Measurements from ENCODE around the gene EIPR1. TPM values are rescaled to one million over a fixed set of nuclear protein-coding genes. Genes with fewer than 3 reads are reported as not detected.

Gene EIPR1
- total and polyA plus RNA-seq, 2 of the 4 experiments (the other 2 are of a cell fraction), result 46.5 to 67.4 TPM

GRCh38 chr2:3356799-3357198 lies 20.8 kb downstream of the EIPR1 start:
- Histone ChIP-seq H3K4me2 (ENCODE audit: low read depth, low read length) (peak overlapping the region; percentile 46; the same call in 1 of the 2 replicates), H3K79me1 (ENCODE audit: low read depth in 1 of 2, low read length in 2 of 2) (peaks cover 16 to 28% of the 10 kb centered on the region in 2 experiments), H2AFZ (replicated peaks; ENCODE audit: low read length, poor library complexity) (no peak overlapping the region), H4K20me1 (ENCODE audit: insufficient read depth, low read length) (no peaks in the 10 kb centered on the region), H3K4me3 (ENCODE audit: insufficient read depth, low read depth, low read length) (no peak overlapping the region), H3K9ac (ENCODE audit: low read depth, low read length) (no peak overlapping the region), H3K27me3 (ENCODE audit: control insufficient read depth, insufficient read depth, low read length) (no peaks in the 10 kb centered on the region), H2AK5ac (ENCODE audit: low read depth, low read length) (no peak overlapping the region), H3K36me3 (ENCODE audit: control insufficient read depth, insufficient read depth, low read length) (peaks cover 5% of the 10 kb centered on the region), H2BK120ac (ENCODE audit: low read depth, low read length) (no peak overlapping the region), H3K4ac (ENCODE audit: low read depth, low read length) (no peak overlapping the region), H4K91ac (ENCODE audit: insufficient read depth, low read depth, low read length) (no peak overlapping the region), H2BK5ac (ENCODE audit: low read depth, low read length, poor library complexity, severe bottlenecking) (no peak overlapping the region), H3K14ac (replicated peaks; ENCODE audit: low read depth, low read length) (no peak overlapping the region), H2AK9ac (replicated peaks; ENCODE audit: low read depth, low read length, poor library complexity) (no peak overlapping the region), H3K56ac (ENCODE audit: extremely low read depth, insufficient read depth, low read length) (no peak overlapping the region), H3K4me1 (ENCODE audit: control insufficient read depth, insufficient read depth, low read length) (no peaks in the 10 kb centered on the region), H2BK20ac (ENCODE audit: low read depth, low read length) (no peak overlapping the region), H4K5ac (ENCODE audit: low read depth, low read length) (no peak overlapping the region), H2BK15ac (ENCODE audit: low read depth, low read length) (no peak overlapping the region), H3K27ac (ENCODE audit: insufficient read depth, low read length) (no peak overlapping the region), H3K9me1 (ENCODE audit: insufficient read depth, low read length) (no peaks in the 10 kb centered on the region), H3K23ac (ENCODE audit: low read depth, low read length) (no peak overlapping the region), H3K9me3 (ENCODE audit: control insufficient read depth, insufficient read depth, low read length) (no peaks in the 10 kb centered on the region), H4K8ac (ENCODE audit: low read depth in 2 of 2, low read length in 2 of 2) (no peak overlapping the region), H3K18ac (ENCODE audit: low read depth, low read length) (no peak overlapping the region)
- ChIA-PET CTCF (no interaction called here), POLR2A (ENCODE audit: unreplicated experiment) (no interaction called here)
- dilution Hi-C loops (cut with HindIII; ENCODE audit: low sequenced_read_pairs, unreplicated experiment), result no loop called here
- DNase-seq (no peak), ATAC-seq (ENCODE audit: low read depth) (no peak)
- no CpG with 5 or more reads among the region's 2 CpGs for WGBS, 2 experiments (ENCODE audit: extremely low coverage in 2 of 2, insufficient read length in 1 of 2)
- intact Hi-C loops (cut with micrococcal nuclease), result no loop called here
- TF ChIP-seq CHD1 (IDR thresholded peaks at IDR 0.05; ENCODE audit: low read depth, low read length) (no peak), NFE2L2 (IDR thresholded peaks at IDR 0.05; ENCODE audit: low read depth, low read length) (no peak), RAD21 (IDR thresholded peaks at IDR 0.05; ENCODE audit: low read length) (no peak), MAZ (IDR thresholded peaks at IDR 0.05; ENCODE audit: borderline replicate concordance, low read depth, low read length) (no peak), RCOR1 (IDR thresholded peaks at IDR 0.05; ENCODE audit: insufficient replicate concordance, low read length) (no peak), MAFK (IDR thresholded peaks at IDR 0.05; ENCODE audit: low read depth, low read length) (no peak)
- TF ChIP-seq, protein P1, sequence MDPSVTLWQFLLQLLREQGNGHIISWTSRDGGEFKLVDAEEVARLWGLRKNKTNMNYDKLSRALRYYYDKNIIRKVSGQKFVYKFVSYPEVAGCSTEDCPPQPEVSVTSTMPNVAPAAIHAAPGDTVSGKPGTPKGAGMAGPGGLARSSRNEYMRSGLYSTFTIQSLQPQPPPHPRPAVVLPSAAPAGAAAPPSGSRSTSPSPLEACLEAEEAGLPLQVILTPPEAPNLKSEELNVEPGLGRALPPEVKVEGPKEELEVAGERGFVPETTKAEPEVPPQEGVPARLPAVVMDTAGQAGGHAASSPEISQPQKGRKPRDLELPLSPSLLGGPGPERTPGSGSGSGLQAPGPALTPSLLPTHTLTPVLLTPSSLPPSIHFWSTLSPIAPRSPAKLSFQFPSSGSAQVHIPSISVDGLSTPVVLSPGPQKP (IDR thresholded peaks at IDR 0.05; ENCODE audit: borderline replicate concordance, low read depth, low read length), result no peak
- BruUV-seq (replicated peaks), result no TSS peak
- in situ Hi-C loops (cut with MboI; ENCODE audit: low sequenced_read_pairs), result no loop called here

All from IMR-90 (cell line).